DMS53 treated with DMSO at 0.1 percent for 48 hours (cell line): ENCODE measurements around the gene FOXL1.
A peak's percentile ranks its signal among the peaks of the same experiment; 100 is the strongest.

ENCODE experiments used
- DNase-seq: peaks from one replicate; lab custom pipeline; 2025; ENCODE audit not compliant: unreplicated experiment; lab: John Stamatoyannopoulos, UW

The FOXL1 gene

GRCh38 chr16:86549076-86549892 lies 29.1 kb upstream of the FOXL1 start:
- DNase-seq, result no peak

- no peak for DNase-seq
These were observed 28.5 kb upstream of the FOXL1 start for GRCh38 chr16:86549893-86550190.

- DNase-seq, result no peak
These were observed 28.1 kb upstream of the FOXL1 start for GRCh38 chr16:86550281-86550680.

GRCh38 chr16:86553356-86553755 lies 25.0 kb upstream of the FOXL1 start:
- DNase-seq, result no peak

GRCh38 chr16:86554599-86554916 lies 23.8 kb upstream of the FOXL1 start:
- DNase-seq, result no peak

- DNase-seq, result peak; percentile 67
These were observed 23.2 kb upstream of the FOXL1 start, which contains the start of gene MTHFSD for GRCh38 chr16:86554917-86555703. Gene MTHFSD, minus strand, starts transcription at chr16:86555235. Its CDS starts 51 bp downstream, at chr16:86555184.

GRCh38 chr16:86555704-86556075 lies 22.7 kb upstream of the FOXL1 start:
- no peak for DNase-seq

- no peak for DNase-seq
These were observed 21.8 kb upstream of the FOXL1 start for GRCh38 chr16:86556576-86556975.

- no peak for DNase-seq
These were observed 20.8 kb upstream of the FOXL1 start for GRCh38 chr16:86557587-86557986.

GRCh38 chr16:86558355-86559193 lies 19.8 kb upstream of the FOXL1 start:
- DNase-seq, result no peak

GRCh38 chr16:86559802-86560305 lies 18.5 kb upstream of the FOXL1 start:
- no peak for DNase-seq

- no peak for DNase-seq
These were observed 16.0 kb upstream of the FOXL1 start for GRCh38 chr16:86562356-86562755.

- DNase-seq, result peak; percentile 38
These were observed 14.6 kb upstream of the FOXL1 start for GRCh38 chr16:86563469-86564345.

GRCh38 chr16:86565181-86565631 lies 13.1 kb upstream of the FOXL1 start:
- DNase-seq, result no peak

GRCh38 chr16:86565644-86566511 lies 12.5 kb upstream of the FOXL1 start:
- DNase-seq, result no peak

GRCh38 chr16:86566601-86566965 lies 11.8 kb upstream of the FOXL1 start, which contains the start of gene FOXC2:
Gene FOXC2, plus strand, starts transcription at chr16:86566829. Its CDS starts 507 bp downstream, at chr16:86567336.
- DNase-seq, result no peak

GRCh38 chr16:86566966-86567700 lies 11.2 kb upstream of the FOXL1 start:
- no peak for DNase-seq

- no peak for DNase-seq
These were observed 10.4 kb upstream of the FOXL1 start for GRCh38 chr16:86567701-86568581.
